ENCODE data around the gene AP5S1.
"Not testable (repeated sequence)": the region's sequence is repeated elsewhere in the genome, so short reads cannot be mapped to it uniquely, and the experiment has no call there.

The AP5S1 gene

GRCh38 chr20:3823881-3824280 is 3.5 kb downstream of the AP5S1 start:
- no peaks in the 10 kb centered on the region for H3K27me3 ChIP-seq (ENCODE audit: insufficient read depth, low read length)
- H2AFZ ChIP-seq (ENCODE audit: low read depth, low read length), result no peak overlapping the region
- H3K4me3 ChIP-seq (ENCODE audit: low read length), result no peak overlapping the region
- peaks cover 7% of the 10 kb centered on the region for H3K4me1 ChIP-seq (ENCODE audit: insufficient read depth, low read length)
- no peaks in the 10 kb centered on the region for H3K9me3 ChIP-seq (ENCODE audit: low read length)
- peaks cover 19% of the 10 kb centered on the region for H3K36me3 ChIP-seq (ENCODE audit: insufficient read depth, low read length)

GRCh38 chr20:3825526-3825925 is 5.2 kb downstream of the AP5S1 start:
- peaks cover 19% of the 10 kb centered on the region for H3K36me3 ChIP-seq (ENCODE audit: insufficient read depth, low read length)
- no peak overlapping the region for H2AFZ ChIP-seq (ENCODE audit: low read depth, low read length)
- H3K9me3 ChIP-seq (ENCODE audit: low read length), result no peaks in the 10 kb centered on the region
- no peak overlapping the region for H3K4me3 ChIP-seq (ENCODE audit: low read length)
- H3K4me1 ChIP-seq (ENCODE audit: insufficient read depth, low read length), result peaks cover 7% of the 10 kb centered on the region
- H3K27me3 ChIP-seq (ENCODE audit: insufficient read depth, low read length), result no peaks in the 10 kb centered on the region

- no peaks in the 10 kb centered on the region for H3K27me3 ChIP-seq (ENCODE audit: insufficient read depth, low read length)
- no peak overlapping the region for H3K4me3 ChIP-seq (ENCODE audit: low read length)
- H3K4me1 ChIP-seq (ENCODE audit: insufficient read depth, low read length), result peaks cover 3% of the 10 kb centered on the region
- peaks cover 19% of the 10 kb centered on the region for H3K36me3 ChIP-seq (ENCODE audit: insufficient read depth, low read length)
- no peaks in the 10 kb centered on the region for H3K9me3 ChIP-seq (ENCODE audit: low read length)
- H2AFZ ChIP-seq (ENCODE audit: low read depth, low read length), result no peak overlapping the region
Measured at GRCh38 chr20:3826420-3826819, 6.1 kb downstream of the AP5S1 start.

GRCh38 chr20:3828798-3829197 is 8.5 kb downstream of the AP5S1 start:
- Histone ChIP-seq H3K36me3 (ENCODE audit: insufficient read depth, low read length) (peaks cover 9% of the 10 kb centered on the region), H3K27me3 (ENCODE audit: insufficient read depth, low read length) (no peaks in the 10 kb centered on the region), H3K9me3 (ENCODE audit: low read length) (no peaks in the 10 kb centered on the region), H2AFZ (ENCODE audit: low read depth, low read length) (no peak overlapping the region), H3K4me1 (ENCODE audit: insufficient read depth, low read length) (no peaks in the 10 kb centered on the region), H3K4me3 (ENCODE audit: low read length) (no peak overlapping the region)

- not testable (repeated sequence) for H2AFZ ChIP-seq (ENCODE audit: low read depth, low read length); H3K27me3 ChIP-seq (ENCODE audit: insufficient read depth, low read length); H3K4me3 ChIP-seq (ENCODE audit: low read length); H3K4me1 ChIP-seq (ENCODE audit: insufficient read depth, low read length); H3K36me3 ChIP-seq (ENCODE audit: insufficient read depth, low read length); H3K9me3 ChIP-seq (ENCODE audit: low read length)
Measured at GRCh38 chr20:3829891-3830290, 9.5 kb downstream of the AP5S1 start.

GRCh38 chr20:3836132-3836531 is 15.8 kb downstream of the AP5S1 start:
- no peak overlapping the region for H3K4me3 ChIP-seq (ENCODE audit: low read length)
- no peaks in the 10 kb centered on the region for H3K36me3 ChIP-seq (ENCODE audit: insufficient read depth, low read length)
- H2AFZ ChIP-seq (ENCODE audit: low read depth, low read length), result no peak overlapping the region
- no peaks in the 10 kb centered on the region for H3K9me3 ChIP-seq (ENCODE audit: low read length)
- H3K4me1 ChIP-seq (ENCODE audit: insufficient read depth, low read length), result no peaks in the 10 kb centered on the region
- no peaks in the 10 kb centered on the region for H3K27me3 ChIP-seq (ENCODE audit: insufficient read depth, low read length)

- Histone ChIP-seq H3K27me3 (ENCODE audit: insufficient read depth, low read length) (no peaks in the 10 kb centered on the region), H3K9me3 (ENCODE audit: low read length) (no peaks in the 10 kb centered on the region), H3K36me3 (ENCODE audit: insufficient read depth, low read length) (no peaks in the 10 kb centered on the region), H3K4me1 (ENCODE audit: insufficient read depth, low read length) (no peaks in the 10 kb centered on the region), H3K4me3 (ENCODE audit: low read length) (no peak overlapping the region), H2AFZ (ENCODE audit: low read depth, low read length) (no peak overlapping the region)
Measured at GRCh38 chr20:3839328-3839727, 19.0 kb downstream of the AP5S1 start.

- H3K4me3 ChIP-seq (ENCODE audit: low read length); H3K9me3 ChIP-seq (ENCODE audit: low read length); H2AFZ ChIP-seq (ENCODE audit: low read depth, low read length); H3K4me1 ChIP-seq (ENCODE audit: insufficient read depth, low read length); H3K36me3 ChIP-seq (ENCODE audit: insufficient read depth, low read length); H3K27me3 ChIP-seq (ENCODE audit: insufficient read depth, low read length): not testable (repeated sequence)
Measured at GRCh38 chr20:3840201-3840600, 19.9 kb downstream of the AP5S1 start.

- Histone ChIP-seq H3K27me3 (ENCODE audit: insufficient read depth, low read length) (no peaks in the 10 kb centered on the region), H3K9me3 (ENCODE audit: low read length) (no peaks in the 10 kb centered on the region), H3K4me3 (ENCODE audit: low read length) (no peak overlapping the region), H3K36me3 (ENCODE audit: insufficient read depth, low read length) (no peaks in the 10 kb centered on the region), H2AFZ (ENCODE audit: low read depth, low read length) (no peak overlapping the region), H3K4me1 (ENCODE audit: insufficient read depth, low read length) (peaks cover 6% of the 10 kb centered on the region)
Measured at GRCh38 chr20:3842348-3842930, 22.1 kb downstream of the AP5S1 start.

GRCh38 chr20:3843490-3843889 is 23.1 kb downstream of the AP5S1 start:
- H3K4me3 ChIP-seq (ENCODE audit: low read length), result no peak overlapping the region
- no peak overlapping the region for H2AFZ ChIP-seq (ENCODE audit: low read depth, low read length)
- no peaks in the 10 kb centered on the region for H3K9me3 ChIP-seq (ENCODE audit: low read length)
- H3K36me3 ChIP-seq (ENCODE audit: insufficient read depth, low read length), result no peaks in the 10 kb centered on the region
- no peaks in the 10 kb centered on the region for H3K27me3 ChIP-seq (ENCODE audit: insufficient read depth, low read length)
- peaks cover 10% of the 10 kb centered on the region for H3K4me1 ChIP-seq (ENCODE audit: insufficient read depth, low read length)

- not testable (repeated sequence) for H3K27me3 ChIP-seq (ENCODE audit: insufficient read depth, low read length); H2AFZ ChIP-seq (ENCODE audit: low read depth, low read length); H3K36me3 ChIP-seq (ENCODE audit: insufficient read depth, low read length); H3K9me3 ChIP-seq (ENCODE audit: low read length); H3K4me3 ChIP-seq (ENCODE audit: low read length)
- peaks cover 10% of the 10 kb centered on the region for H3K4me1 ChIP-seq (ENCODE audit: insufficient read depth, low read length)
Measured at GRCh38 chr20:3843990-3844619, 23.8 kb downstream of the AP5S1 start.

GRCh38 chr20:3846378-3846739 is 26.0 kb downstream of the AP5S1 start:
- H3K27me3 ChIP-seq (ENCODE audit: insufficient read depth, low read length), result no peaks in the 10 kb centered on the region
- H3K4me1 ChIP-seq (ENCODE audit: insufficient read depth, low read length), result peaks cover 10% of the 10 kb centered on the region
- peak overlapping the region; percentile 87 for H3K4me3 ChIP-seq (ENCODE audit: low read length)
- H2AFZ ChIP-seq (ENCODE audit: low read depth, low read length), result peak overlapping the region; percentile 96
- no peaks in the 10 kb centered on the region for H3K36me3 ChIP-seq (ENCODE audit: insufficient read depth, low read length)
- no peaks in the 10 kb centered on the region for H3K9me3 ChIP-seq (ENCODE audit: low read length)

- peak within 1 kb of the TSS; percentile 87 for H3K4me3 ChIP-seq (ENCODE audit: low read length)
- H3K9me3 ChIP-seq (ENCODE audit: low read length), result no peaks in the 10 kb centered on the region
- H2AFZ ChIP-seq (ENCODE audit: low read depth, low read length), result peak within 1 kb of the TSS; percentile 96
- no peaks in the 10 kb centered on the region for H3K27me3 ChIP-seq (ENCODE audit: insufficient read depth, low read length)
- no peaks in the 10 kb centered on the region for H3K36me3 ChIP-seq (ENCODE audit: insufficient read depth, low read length)
- peaks cover 10% of the 10 kb centered on the region for H3K4me1 ChIP-seq (ENCODE audit: insufficient read depth, low read length)
Measured at GRCh38 chr20:3846740-3847428, 26.5 kb downstream of the AP5S1 start, which contains the start of gene MAVS. Gene MAVS, plus strand, starts transcription at chr20:3846834. Its CDS starts 7,791 bp downstream, at chr20:3854625.
